GM19239 (cell line): ENCODE results near the gene PCDHB7.
"Not testable (repeated sequence)": the region's sequence is repeated elsewhere in the genome, so short reads cannot be mapped to it uniquely, and the experiment has no call there.

Experiments used
- DNase-seq: peaks from one replicate; pipeline ENCODE4 v3.0.0; 2011; ENCODE audit warnings: low spot score; ENCODE audit not compliant: insufficient read length
- FAIRE-seq: peaks from 2 replicates; lab custom pipeline; 2011; peaks lifted over from hg19 to GRCh38; lab: Jason Lieb, UNC

The PCDHB7 gene

DNA sequence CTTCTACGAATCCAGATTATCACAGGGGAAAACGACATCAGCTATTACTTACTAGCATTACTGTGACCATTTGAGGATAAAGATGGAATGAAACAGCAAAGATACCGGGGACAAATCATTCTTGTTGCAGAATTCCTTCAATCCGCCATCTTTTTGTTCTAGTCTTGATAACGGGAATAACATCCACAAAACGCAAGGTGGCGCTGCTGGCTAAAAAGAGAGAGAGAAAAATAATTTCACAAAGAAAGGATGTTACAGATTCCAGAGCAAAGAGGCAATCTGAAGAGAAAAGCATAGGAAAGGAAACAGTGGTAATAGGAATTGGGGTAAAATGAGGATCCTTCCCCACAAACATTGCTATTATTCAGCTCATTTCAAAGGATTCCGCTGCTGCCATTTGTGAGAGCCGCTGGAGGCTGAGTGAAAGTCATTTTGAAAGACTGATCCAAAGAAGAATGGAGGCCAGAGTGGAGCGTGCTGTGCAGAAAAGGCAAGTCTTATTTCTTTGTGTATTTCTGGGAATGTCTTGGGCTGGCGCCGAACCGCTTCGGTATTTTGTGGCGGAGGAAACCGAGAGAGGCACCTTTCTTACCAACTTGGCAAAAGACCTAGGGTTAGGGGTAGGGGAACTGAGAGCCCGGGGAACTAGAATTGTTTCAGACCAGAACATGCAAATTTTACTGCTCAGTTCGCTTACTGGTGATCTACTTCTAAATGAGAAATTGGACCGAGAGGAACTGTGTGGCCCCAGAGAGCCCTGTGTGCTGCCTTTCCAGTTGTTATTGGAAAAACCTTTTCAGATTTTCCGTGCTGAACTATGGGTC, at the start of gene PCDHB7:
Gene PCDHB7, plus strand, starts transcription at position 264 of the 824 bp plus-strand sequence. Its CDS starts 192 bp downstream, at position 456.
- FAIRE-seq (no peak), DNase-seq (no peak)

DNA sequence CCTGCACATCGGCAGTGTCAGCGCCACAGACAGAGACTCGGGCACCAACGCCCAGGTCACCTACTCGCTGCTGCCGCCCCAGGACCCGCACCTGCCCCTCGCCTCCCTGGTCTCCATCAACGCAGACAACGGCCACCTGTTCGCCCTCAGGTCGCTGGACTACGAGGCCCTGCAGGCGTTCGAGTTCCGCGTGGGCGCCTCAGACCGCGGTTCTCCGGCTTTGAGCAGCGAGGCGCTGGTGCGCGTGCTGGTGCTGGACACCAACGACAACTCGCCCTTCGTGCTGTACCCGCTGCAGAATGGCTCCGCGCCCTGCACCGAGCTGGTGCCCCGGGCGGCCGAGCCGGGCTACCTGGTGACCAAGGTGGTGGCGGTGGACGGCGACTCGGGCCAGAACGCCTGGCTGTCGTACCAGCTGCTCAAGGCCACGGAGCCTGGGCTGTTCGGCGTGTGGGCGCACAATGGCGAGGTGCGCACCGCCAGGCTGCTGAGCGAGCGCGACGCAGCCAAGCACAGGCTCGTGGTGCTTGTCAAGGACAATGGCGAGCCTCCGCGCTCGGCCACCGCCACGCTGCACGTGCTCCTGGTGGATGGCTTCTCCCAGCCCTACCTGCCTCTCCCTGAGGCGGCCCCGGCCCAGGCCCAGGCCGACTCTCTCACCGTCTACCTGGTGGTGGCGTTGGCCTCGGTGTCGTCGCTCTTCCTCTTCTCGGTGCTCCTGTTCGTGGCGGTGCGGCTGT, 48.9 kb upstream of the PCDHB7 start:
- DNase-seq, FAIRE-seq: not testable (repeated sequence)

DNA sequence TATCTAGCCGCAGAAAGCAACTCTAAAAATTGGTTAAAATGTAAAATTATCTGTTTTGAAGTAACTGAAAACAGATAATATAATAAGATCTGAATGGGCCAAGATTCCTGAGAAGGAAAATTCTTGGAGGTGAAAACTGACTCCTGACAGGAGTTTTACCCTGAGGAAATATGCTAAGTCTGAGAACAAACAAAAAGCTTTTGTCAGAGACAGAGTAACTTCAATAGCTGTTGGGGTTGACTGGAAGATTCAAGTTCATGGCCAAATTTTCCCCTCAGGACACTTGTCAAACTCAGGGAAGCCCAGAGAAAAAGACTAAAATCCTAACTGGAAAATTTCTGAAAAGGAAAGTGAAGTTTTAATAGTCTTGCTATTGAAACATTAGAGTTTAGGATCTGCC, 45.1 kb upstream of the PCDHB7 start:
- DNase-seq (no peak), FAIRE-seq (no peak)

DNA sequence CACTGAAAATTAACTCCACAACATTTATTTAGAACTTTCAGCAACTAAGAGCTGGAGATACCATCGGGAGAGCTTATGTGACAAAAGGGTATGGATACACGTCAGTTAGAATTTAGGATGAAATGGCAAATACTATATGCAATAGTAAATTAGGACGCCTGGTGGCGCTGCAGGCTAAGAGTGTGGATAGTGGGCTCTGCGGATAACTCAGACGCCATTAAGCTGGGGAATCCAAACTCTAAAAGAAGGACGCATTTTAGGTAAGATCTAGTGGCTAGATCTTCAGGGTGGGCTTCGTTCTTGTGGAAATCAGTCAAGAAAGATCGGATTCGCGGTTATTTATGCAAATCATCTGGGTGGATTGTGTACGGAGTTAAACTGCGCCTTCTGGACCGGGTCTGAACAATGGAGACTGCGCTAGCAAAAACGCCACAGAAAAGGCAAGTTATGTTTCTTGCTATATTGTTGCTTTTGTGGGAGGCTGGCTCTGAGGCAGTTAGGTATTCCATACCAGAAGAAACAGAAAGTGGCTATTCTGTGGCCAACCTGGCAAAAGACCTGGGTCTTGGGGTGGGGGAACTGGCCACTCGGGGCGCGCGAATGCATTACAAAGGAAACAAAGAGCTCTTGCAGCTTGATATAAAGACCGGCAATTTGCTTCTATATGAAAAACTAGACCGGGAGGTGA, 37.3 kb upstream of the PCDHB7 start, which contains the start of gene PCDHB5:
Gene PCDHB5, plus strand, starts transcription at position 177 of the 688 bp plus-strand sequence. Its CDS starts 229 bp downstream, at position 406.
- DNase-seq (no peak), FAIRE-seq (no peak)

DNA sequence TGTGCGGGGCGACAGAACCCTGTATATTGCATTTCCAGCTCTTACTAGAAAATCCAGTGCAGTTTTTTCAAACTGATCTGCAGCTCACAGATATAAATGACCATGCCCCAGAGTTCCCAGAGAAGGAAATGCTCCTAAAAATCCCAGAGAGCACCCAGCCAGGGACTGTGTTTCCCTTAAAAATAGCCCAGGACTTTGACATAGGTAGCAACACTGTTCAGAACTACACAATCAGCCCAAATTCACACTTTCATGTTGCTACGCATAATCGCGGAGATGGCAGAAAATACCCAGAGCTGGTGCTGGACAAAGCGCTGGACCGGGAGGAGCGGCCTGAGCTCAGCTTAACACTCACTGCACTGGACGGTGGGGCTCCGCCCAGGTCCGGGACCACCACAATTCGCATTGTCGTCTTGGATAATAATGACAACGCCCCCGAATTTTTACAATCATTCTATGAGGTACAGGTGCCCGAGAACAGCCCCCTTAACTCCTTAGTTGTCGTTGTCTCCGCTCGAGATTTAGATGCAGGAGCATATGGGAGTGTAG, 36.7 kb upstream of the PCDHB7 start:
- no peak for FAIRE-seq
- no peak for DNase-seq

DNA sequence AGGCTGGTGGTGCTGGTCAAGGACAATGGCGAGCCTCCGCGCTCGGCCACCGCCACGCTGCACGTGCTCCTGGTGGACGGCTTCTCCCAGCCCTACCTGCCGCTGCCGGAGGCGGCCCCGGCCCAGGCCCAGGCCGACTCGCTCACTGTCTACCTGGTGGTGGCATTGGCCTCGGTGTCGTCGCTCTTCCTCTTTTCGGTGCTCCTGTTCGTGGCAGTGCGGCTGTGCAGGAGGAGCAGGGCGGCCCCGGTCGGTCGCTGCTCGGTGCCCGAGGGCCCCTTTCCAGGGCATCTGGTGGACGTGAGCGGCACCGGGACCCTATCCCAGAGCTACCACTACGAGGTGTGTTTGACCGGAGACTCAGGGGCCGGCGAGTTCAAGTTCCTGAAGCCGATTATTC, 35.1 kb upstream of the PCDHB7 start:
- not testable (repeated sequence) for DNase-seq, FAIRE-seq

DNA sequence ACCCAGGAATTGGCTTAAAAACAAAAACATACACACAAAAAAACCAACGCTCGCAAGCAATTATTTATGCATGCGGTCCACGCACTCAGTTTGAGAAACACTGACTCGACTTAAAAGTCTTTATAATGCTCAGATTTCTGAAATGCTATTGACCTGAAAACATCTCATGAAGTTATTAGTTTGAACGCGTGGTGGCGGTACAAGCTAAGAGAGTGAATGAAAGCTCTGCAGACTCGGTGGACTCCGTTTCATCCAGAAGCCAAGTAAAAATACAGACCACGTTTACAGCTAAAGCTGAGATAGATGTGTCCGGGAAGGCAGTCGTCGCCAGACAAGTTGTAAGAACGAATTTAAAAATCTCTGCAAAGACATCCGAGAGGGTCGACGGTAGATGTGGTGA, 22.6 kb upstream of the PCDHB7 start, which contains the start of gene PCDHB6:
Gene PCDHB6, plus strand, starts transcription at position 246 of the 400 bp plus-strand sequence. CDS start 201 bp downstream, outside the sequence.
- no peak for DNase-seq

DNA sequence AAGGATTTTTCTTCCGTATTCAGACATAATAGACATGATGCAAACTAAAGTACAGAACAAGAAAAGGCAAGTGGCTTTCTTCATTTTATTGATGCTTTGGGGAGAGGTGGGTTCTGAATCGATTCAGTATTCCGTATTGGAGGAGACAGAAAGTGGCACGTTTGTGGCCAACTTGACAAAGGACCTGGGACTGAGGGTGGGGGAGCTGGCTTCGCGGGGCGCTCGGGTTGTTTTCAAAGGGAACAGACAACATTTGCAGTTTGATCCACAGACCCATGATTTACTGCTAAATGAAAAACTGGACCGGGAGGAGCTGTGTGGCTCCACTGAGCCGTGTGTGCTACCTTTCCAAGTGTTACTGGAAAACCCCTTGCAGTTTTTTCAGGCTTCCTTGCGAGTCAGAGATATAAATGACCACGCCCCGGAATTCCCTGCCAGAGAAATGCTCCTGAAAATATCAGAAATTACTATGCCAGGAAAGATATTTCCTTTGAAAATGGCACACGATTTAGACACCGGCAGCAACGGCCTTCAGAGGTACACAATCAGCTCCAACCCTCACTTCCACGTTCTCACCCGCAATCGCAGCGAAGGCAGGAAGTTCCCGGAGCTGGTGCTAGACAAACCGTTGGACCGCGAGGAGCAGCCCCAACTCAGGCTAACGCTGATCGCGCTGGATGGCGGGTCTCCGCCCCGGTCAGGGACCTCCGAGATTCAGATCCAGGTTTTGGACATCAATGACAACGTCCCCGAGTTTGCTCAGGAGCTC, 22.0 kb upstream of the PCDHB7 start:
- no peak for DNase-seq
- no peak for FAIRE-seq

More for the DNA sequence above, 22.6 kb upstream of the PCDHB7 start, which contains the start of gene PCDHB6:
- no peak for FAIRE-seq

DNA sequence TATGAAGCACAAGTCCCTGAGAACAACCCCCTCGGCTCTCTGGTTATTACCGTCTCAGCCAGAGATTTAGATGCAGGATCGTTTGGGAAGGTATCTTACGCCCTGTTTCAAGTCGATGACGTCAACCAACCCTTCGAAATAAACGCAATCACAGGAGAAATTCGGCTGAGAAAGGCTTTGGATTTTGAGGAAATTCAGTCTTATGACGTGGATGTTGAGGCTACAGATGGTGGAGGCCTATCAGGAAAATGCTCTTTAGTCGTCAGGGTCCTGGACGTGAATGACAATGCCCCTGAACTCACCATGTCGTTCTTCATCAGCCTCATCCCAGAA, 21.5 kb upstream of the PCDHB7 start:
- no peak for FAIRE-seq
- no peak for DNase-seq

DNA sequence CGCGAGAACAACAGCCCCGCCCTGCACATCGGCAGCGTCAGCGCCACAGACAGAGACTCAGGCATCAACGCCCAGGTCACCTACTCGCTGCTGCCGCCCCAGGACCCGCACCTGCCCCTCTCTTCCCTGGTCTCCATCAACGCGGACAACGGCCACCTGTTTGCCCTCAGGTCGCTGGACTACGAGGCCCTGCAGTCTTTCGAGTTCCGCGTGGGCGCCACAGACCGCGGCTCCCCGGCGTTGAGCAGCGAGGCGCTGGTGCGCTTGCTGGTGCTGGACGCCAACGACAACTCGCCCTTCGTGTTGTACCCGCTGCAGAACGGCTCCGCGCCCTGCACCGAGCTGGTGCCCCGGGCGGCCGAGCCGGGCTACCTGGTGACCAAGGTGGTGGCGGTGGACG, 20.8 kb upstream of the PCDHB7 start:
- DNase-seq, FAIRE-seq: not testable (repeated sequence)

DNA sequence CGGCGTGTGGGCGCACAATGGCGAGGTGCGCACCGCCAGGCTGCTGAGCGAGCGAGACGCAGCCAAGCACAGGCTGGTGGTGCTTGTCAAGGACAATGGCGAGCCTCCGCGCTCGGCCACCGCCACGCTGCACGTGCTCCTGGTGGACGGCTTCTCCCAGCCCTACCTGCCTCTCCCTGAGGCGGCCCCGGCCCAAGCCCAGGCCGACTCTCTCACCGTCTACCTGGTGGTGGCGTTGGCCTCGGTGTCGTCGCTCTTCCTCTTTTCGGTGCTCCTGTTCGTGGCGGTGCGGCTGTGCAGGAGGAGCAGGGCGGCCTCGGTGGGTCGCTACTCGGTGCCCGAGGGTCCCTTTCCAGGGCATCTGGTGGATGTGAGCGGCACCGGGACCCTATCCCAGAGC, 20.3 kb upstream of the PCDHB7 start:
- FAIRE-seq, DNase-seq: not testable (repeated sequence)

DNA sequence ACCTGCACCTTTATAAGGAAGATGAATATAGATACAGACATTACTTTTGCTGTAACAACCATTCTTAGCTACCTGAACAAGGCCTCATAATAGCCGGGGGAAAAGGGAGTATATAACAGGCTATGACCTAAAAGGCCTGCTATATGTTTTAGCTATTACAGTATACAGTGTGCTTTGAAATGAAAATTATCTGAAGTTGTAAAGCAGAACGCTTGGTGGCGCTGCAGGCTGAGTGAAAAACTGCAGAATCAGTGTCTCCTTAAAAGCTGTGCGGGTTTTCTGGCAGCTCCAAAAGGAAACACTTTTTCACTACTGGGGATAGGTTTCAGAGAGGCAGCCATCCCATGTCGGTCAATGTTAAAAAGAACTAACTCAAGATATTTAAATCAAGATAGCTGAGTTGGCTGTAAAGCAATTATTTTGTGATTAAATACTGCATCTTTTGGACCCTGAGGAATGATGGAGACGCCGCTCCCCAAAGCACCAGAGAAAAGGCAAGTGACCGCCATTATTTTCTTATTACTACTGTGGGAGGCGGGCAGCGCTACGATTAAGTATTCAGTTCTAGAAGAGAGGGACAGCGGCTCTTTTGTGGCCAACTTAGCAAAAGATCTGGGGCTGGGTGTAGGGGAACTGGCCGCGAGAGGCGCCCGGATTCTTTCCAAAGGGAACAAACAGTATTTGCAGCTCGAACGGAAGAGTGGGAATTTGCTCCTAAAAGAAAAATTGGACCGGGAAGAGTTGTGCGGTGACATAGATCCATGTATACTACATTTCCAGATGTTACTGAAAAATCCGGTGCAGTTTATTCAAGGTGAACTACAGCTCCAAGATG, 16.7 kb upstream of the PCDHB7 start:
- DNase-seq: no peak
- no peak for FAIRE-seq

DNA sequence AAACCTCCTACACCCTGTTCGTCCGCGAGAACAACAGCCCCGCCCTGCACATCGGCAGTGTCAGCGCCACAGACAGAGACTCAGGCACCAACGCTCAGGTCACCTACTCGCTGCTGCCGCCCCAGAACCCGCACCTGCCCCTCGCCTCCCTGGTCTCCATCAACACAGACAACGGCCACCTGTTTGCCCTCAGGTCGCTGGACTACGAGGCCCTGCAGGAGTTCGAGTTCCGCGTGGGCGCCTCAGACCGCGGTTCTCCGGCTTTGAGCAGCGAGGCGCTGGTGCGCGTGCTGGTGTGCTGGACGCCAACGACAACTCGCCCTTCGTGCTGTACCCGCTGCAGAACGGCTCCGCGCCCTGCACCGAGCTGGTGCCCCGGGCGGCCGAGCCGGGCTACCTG, 15.1 kb upstream of the PCDHB7 start:
- not testable (repeated sequence) for FAIRE-seq, DNase-seq

DNA sequence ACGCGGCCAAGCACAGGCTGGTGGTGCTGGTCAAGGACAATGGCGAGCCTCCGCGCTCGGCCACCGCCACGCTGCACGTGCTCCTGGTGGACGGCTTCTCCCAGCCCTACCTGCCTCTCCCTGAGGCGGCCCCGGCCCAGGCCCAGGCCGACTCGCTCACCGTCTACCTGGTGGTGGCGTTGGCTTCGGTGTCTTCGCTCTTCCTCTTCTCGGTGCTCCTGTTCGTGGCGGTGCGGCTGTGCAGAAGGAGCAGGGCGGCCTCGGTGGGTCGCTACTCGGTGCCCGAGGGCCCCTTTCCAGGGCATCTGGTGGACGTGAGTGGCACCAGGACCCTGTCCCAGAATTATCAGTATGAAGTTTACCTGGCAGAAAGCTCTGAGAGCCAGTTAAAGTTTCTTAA, 14.5 kb upstream of the PCDHB7 start:
- FAIRE-seq, DNase-seq: not testable (repeated sequence)

DNA sequence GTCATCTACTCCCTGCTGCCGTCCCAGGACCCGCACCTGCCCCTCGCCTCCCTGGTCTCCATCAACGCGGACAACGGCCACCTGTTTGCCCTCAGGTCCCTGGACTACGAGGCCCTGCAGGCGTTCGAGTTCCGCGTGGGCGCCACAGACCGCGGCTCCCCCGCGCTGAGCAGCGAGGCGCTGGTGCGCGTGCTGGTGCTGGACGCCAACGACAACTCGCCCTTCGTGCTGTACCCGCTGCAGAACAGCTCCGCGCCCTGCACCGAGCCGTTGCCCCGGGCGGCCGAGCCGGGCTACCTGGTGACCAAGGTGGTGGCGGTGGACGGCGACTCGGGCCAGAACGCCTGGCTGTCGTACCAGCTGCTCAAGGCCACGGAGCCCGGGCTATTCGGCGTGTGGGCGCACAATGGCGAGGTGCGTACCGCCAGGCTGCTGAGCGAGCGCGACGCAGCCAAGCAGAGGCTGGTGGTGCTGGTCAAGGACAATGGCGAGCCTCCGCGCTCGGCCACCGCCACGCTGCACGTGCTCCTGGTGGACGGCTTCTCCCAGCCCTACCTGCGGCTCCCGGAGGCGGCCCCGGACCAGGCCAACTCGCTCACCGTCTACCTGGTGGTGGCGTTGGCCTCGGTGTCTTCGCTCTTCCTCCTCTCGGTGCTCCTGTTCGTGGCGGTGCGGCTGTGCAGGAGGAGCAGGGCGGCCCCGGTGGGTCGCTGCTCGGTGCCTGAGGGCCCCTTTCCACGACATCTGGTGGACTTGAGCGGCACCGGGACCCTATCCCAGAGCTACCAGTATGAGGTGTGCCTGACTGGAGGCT, 2.1 kb downstream of the PCDHB7 start:
- FAIRE-seq, DNase-seq: not testable (repeated sequence)

DNA sequence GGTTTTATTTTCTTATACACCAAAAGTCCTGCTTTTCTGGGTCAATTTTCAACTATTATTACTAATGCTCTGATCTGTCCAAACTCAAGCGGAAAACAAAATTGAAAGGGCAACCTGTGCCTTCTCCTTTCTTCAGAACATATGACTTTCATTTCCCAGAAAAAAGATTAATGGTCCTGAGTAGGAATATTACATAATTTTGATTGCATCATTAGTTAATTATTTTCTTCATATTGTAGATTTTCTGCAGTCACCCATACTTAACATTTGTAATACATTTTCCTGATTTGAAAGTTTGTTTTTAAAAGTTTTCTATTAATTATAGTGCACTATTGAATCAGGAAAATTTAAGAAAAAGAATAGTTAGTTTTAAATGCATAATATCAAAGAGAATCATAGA, 3.5 kb downstream of the PCDHB7 start:
- no peak for FAIRE-seq
- DNase-seq: no peak

DNA sequence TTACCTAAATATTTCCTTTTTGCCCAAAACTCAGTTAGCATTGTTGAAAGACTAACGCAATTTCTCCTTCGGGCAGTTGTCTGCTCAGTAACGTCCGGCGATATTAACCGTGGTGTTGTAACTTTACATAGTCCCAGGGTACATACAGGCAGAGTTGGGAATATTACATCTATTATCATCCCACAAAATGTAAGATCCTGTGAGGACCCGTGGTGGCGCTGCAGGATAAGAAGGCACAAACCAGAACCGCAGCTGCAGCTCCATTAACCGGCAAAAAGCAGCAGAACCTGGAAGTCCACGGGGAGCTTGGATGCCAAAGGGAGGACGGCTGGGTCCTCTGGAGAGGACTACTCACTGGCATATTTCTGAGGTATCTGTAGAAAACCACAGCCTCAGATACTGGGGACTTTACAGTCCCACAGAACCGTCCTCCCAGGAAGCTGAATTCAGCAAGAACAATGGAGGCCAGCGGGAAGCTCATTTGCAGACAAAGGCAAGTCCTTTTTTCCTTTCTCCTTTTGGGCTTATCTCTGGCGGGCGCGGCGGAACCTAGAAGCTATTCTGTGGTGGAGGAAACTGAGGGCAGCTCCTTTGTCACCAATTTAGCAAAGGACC, 5.2 kb downstream of the PCDHB7 start, which contains the start of gene PCDHB8:
Gene PCDHB8, plus strand, starts transcription at position 214 of the 615 bp plus-strand sequence. Its CDS starts 245 bp downstream, at position 459.
- not testable (repeated sequence) for DNase-seq, FAIRE-seq
